GM06990 (cell line): ENCODE measurements around the gene CDK5RAP2.

Experiments
- DNase-seq: peaks from one replicate; pipeline ENCODE4 v3.0.0-alpha.2; 2011; ENCODE audit not compliant: insufficient read length; ENCODE audit errors: extremely low read depth
- H3K27me3 ChIP-seq: replicated peaks from 2 replicates; pipeline ENCODE4 v1.6.0; 2011; ENCODE audit warnings: low read length; ENCODE audit not compliant: control insufficient read depth, insufficient read depth
- H3K36me3 ChIP-seq: 2 replicates; pipeline ENCODE4 v1.5.1; 2011; ENCODE audit warnings: low read length; ENCODE audit not compliant: control insufficient read depth, insufficient read depth
- H3K4me3 ChIP-seq: replicated peaks from 2 replicates; pipeline ENCODE4 v1.5.1; 2011; ENCODE audit warnings: low read depth, mild to moderate bottlenecking, control low read depth, low read length
- CTCF ChIP-seq: IDR thresholded peaks from 2 replicates; pipeline ENCODE4 v1.5.1; 2011; ENCODE audit warnings: low read length, control low read depth, mild to moderate bottlenecking, inconsistent platforms; ENCODE audit not compliant: insufficient read depth, poor library complexity, severe bottlenecking

The CDK5RAP2 gene

GRCh38 chr9:120593955-120594277 is 13.9 kb upstream of the CDK5RAP2 start:
- Histone ChIP-seq H3K4me3 (no peak overlapping the region), H3K27me3 (no peaks in the 10 kb centered on the region), H3K36me3 (no peaks in the 10 kb centered on the region)
- no peak for TF ChIP-seq CTCF
- no peak for DNase-seq

- DNase-seq, result no peak
- Histone ChIP-seq H3K27me3 (no peaks in the 10 kb centered on the region), H3K36me3 (no peaks in the 10 kb centered on the region), H3K4me3 (no peak overlapping the region)
- TF ChIP-seq CTCF, result no peak
These were observed 13.4 kb upstream of the CDK5RAP2 start for GRCh38 chr9:120593250-120593954.

- no peaks in the 10 kb centered on the region for H3K36me3 ChIP-seq
- no peaks in the 10 kb centered on the region for H3K27me3 ChIP-seq
- DNase-seq, result no peak
- no peak for TF ChIP-seq CTCF
- no peak overlapping the region for H3K4me3 ChIP-seq
These were observed 12.2 kb upstream of the CDK5RAP2 start for GRCh38 chr9:120592210-120592609.

- H3K36me3 ChIP-seq, result no peaks in the 10 kb centered on the region
- no peak for DNase-seq
- no peak for TF ChIP-seq CTCF
- H3K27me3 ChIP-seq, result no peaks in the 10 kb centered on the region
- no peak overlapping the region for H3K4me3 ChIP-seq
These were observed 7.4 kb upstream of the CDK5RAP2 start for GRCh38 chr9:120587328-120587727.

- H3K4me3 ChIP-seq, result no peak overlapping the region
- H3K36me3 ChIP-seq, result no peaks in the 10 kb centered on the region
- peak; percentile 35 for DNase-seq
- no peak for TF ChIP-seq CTCF
- H3K27me3 ChIP-seq, result no peaks in the 10 kb centered on the region
These were observed 4.0 kb upstream of the CDK5RAP2 start for GRCh38 chr9:120583958-120584369.
